H9 (cell line): Measurements from ENCODE around the gene SULF2. TPM values are rescaled to one million over a fixed set of nuclear protein-coding genes. Genes with fewer than 3 reads are reported as not detected.

ENCODE experiments used
- DNase-seq: peaks from one replicate; pipeline ENCODE4 v3.0.0-alpha.2; 2017
- H2AFZ ChIP-seq: one replicate; pipeline ENCODE4 v1.6.1; 2013; ENCODE audit warnings: mild to moderate bottlenecking, low read length, control low read depth, moderate library complexity
- H2AK5ac ChIP-seq: 2 replicates; pipeline ENCODE4 v1.6.1; 2013; ENCODE audit warnings: low read length, control low read depth, mixed read lengths; ENCODE audit not compliant: insufficient read length
- H2BK120ac ChIP-seq: one replicate; pipeline ENCODE4 v1.6.1; 2013; ENCODE audit warnings: low read depth, mild to moderate bottlenecking, low read length, control low read depth, inconsistent platforms; ENCODE audit not compliant: poor library complexity, severe bottlenecking
- H2BK12ac ChIP-seq: 2 replicates; pipeline ENCODE4 v1.6.1; 2013; ENCODE audit warnings: low read length, control low read depth, mixed read lengths, low read depth; ENCODE audit not compliant: insufficient read length
- H2BK15ac ChIP-seq: 2 replicates; pipeline ENCODE4 v1.6.1; 2013; ENCODE audit warnings: low read depth, low read length, control low read depth
- H2BK20ac ChIP-seq: one replicate; pipeline ENCODE4 v1.6.1; 2013; ENCODE audit warnings: low read depth, mild to moderate bottlenecking, low read length, control low read depth, inconsistent platforms; ENCODE audit not compliant: poor library complexity, severe bottlenecking
- H2BK5ac ChIP-seq: 2 replicates; pipeline ENCODE4 v1.6.1; 2013; ENCODE audit warnings: low read length, control low read depth, mixed read lengths; ENCODE audit not compliant: insufficient read length
- H3K14ac ChIP-seq: 2 replicates; pipeline ENCODE4 v1.6.1; 2013; ENCODE audit warnings: low read length, control low read depth; ENCODE audit not compliant: insufficient read depth
- H3K18ac ChIP-seq: 2 replicates; pipeline ENCODE4 v1.6.1; 2013; ENCODE audit warnings: low read depth, mild to moderate bottlenecking, mixed read lengths, low read length, control low read depth; ENCODE audit not compliant: insufficient read length
- H3K23ac ChIP-seq: 2 replicates; pipeline ENCODE4 v1.6.1; 2013; ENCODE audit warnings: low read length, control low read depth, mixed read lengths, low read depth; ENCODE audit not compliant: insufficient read length
- H3K23me2 ChIP-seq: 2 replicates; pipeline ENCODE4 v1.6.1; 2013; ENCODE audit warnings: low read depth, mild to moderate bottlenecking, mixed read lengths, low read length, control low read depth; ENCODE audit not compliant: insufficient read length, poor library complexity, severe bottlenecking
- H3K27ac ChIP-seq: 2 replicates; pipeline ENCODE4 v1.5.1; 2013; ENCODE audit warnings: low read length, control low read depth, mixed read lengths, low read depth; ENCODE audit not compliant: insufficient read length
- H3K27me3 ChIP-seq: 2 replicates; pipeline ENCODE4 v1.6.1; 2013; ENCODE audit warnings: low read length, control low read depth, inconsistent platforms; ENCODE audit not compliant: insufficient read depth
- H3K4ac ChIP-seq: 2 replicates; pipeline ENCODE4 v1.6.1; 2013; ENCODE audit warnings: low read depth, mild to moderate bottlenecking, control low read depth, inconsistent platforms, low read length, moderate library complexity
- H3K4me1 ChIP-seq: 2 replicates; pipeline ENCODE4 v1.6.1; 2013; ENCODE audit warnings: low read length, control low read depth, inconsistent platforms; ENCODE audit not compliant: insufficient read depth
- H3K4me2 ChIP-seq: 2 replicates; pipeline ENCODE4 v1.6.1; 2013; ENCODE audit warnings: low read length, control low read depth, mixed read lengths; ENCODE audit not compliant: insufficient read length, insufficient read depth
- H3K56ac ChIP-seq: 2 replicates; pipeline ENCODE4 v1.6.1; 2013; ENCODE audit warnings: low read depth, mild to moderate bottlenecking, mixed read lengths, low read length, control low read depth; ENCODE audit not compliant: insufficient read length
- H3K79me1 ChIP-seq: 2 replicates; pipeline ENCODE4 v1.6.1; 2013; ENCODE audit warnings: low read depth, mild to moderate bottlenecking, moderate library complexity, low read length, control low read depth, inconsistent platforms; ENCODE audit not compliant: insufficient read depth, poor library complexity, severe bottlenecking
- H3K79me2 ChIP-seq: 2 replicates; pipeline ENCODE4 v1.6.1; 2013; ENCODE audit warnings: low read length, control low read depth, inconsistent platforms; ENCODE audit not compliant: insufficient read depth
- H3K9ac ChIP-seq: 2 replicates; pipeline ENCODE4 v1.6.1; 2013; ENCODE audit warnings: low read length, control low read depth, mixed read lengths; ENCODE audit not compliant: insufficient read length; ENCODE audit errors: extremely low read depth
- H3K9me3 ChIP-seq: one replicate; pipeline ENCODE4 v1.6.1; 2013; ENCODE audit warnings: low read depth, low read length, inconsistent platforms; ENCODE audit not compliant: control insufficient read depth
- H3T11ph ChIP-seq: one replicate; pipeline ENCODE4 v1.6.1; 2013; ENCODE audit warnings: mild to moderate bottlenecking, low read length, control low read depth, inconsistent platforms
- H4K20me1 ChIP-seq: one replicate; pipeline ENCODE4 v1.6.1; 2013; ENCODE audit not compliant: control insufficient read depth, insufficient read length, insufficient read depth
- H4K5ac ChIP-seq: 2 replicates; pipeline ENCODE4 v1.6.1; 2013; ENCODE audit warnings: low read depth, mild to moderate bottlenecking, mixed read lengths, low read length, control low read depth; ENCODE audit not compliant: insufficient read length
- H4K8ac ChIP-seq: replicated peaks from 2 replicates; pipeline ENCODE4 v1.6.1; 2013; ENCODE audit warnings: low read length, control low read depth, mixed read lengths, low read depth; ENCODE audit not compliant: insufficient read length
- H4K91ac ChIP-seq: 2 replicates; pipeline ENCODE4 v1.6.1; 2013; ENCODE audit warnings: low read depth, mild to moderate bottlenecking, moderate library complexity, mixed read lengths, low read length, control low read depth; ENCODE audit not compliant: insufficient read length
- H3K27ac Mint-ChIP-seq, 3 experiments: 2 replicates in 2 of 3; 3 replicates in 1 of 3; pipeline ENCODE4 v1.8.0; 2020 to 2021; ENCODE audit warnings: mixed read lengths in 3 of 3, mild to moderate bottlenecking in 1 of 3, moderate library complexity in 1 of 3
- H3K27me3 Mint-ChIP-seq: 2 replicates; pipeline ENCODE4 v1.8.0; 2021; ENCODE audit warnings: low read depth, mild to moderate bottlenecking, moderate library complexity, mixed read lengths
- H3K36me3 Mint-ChIP-seq, 3 experiments: 2 replicates in 2 of 3; 3 replicates in 1 of 3; pipeline ENCODE4 v1.8.0; 2020 to 2021; ENCODE audit warnings: low read depth in 3 of 3, mixed read lengths in 3 of 3; ENCODE audit not compliant: insufficient read depth in 1 of 3
- H3K4me1 Mint-ChIP-seq, 2 experiments: 2 replicates each; pipeline ENCODE4 v1.8.0; 2020; ENCODE audit warnings: mixed read lengths in 2 of 2
- H3K4me3 Mint-ChIP-seq, 2 experiments: 2 replicates in 1 of 2; 3 replicates in 1 of 2; pipeline ENCODE4 v1.8.0; 2020 to 2021; ENCODE audit warnings: mild to moderate bottlenecking in 2 of 2, mixed read lengths in 2 of 2, moderate library complexity in 1 of 2
- H3K9me3 Mint-ChIP-seq, 2 experiments: 2 replicates in 1 of 2; 3 replicates in 1 of 2; pipeline ENCODE4 v1.8.0; 2020; ENCODE audit warnings: mild to moderate bottlenecking in 2 of 2, mixed read lengths in 2 of 2, moderate library complexity in 1 of 2
- WGBS: extraction: QIAGEN DNeasy Blood & Tissue Kit; methylation state at CpG from one replicate; pipeline ENCODE4 v1.1.7; 2013; ENCODE audit warnings: missing lambda C conversion rate, low lambda C conversion rate, mixed read lengths; ENCODE audit not compliant: insufficient read length; ENCODE audit errors: extremely low coverage; 5-methylcytosine and 5-hydroxymethylcytosine counted together
- total RNA-seq: library from RNA; stranded (reverse); gene quantifications from 2 replicates; pipeline ENCODE4 v1.2.1, GENCODE V29; 2021
- TF ChIP-seq, protein P1 (sequence below): fragments of 200-600 bp; sonication (generic); conservative IDR thresholded peaks from 3 replicates; pipeline ENCODE4 v1.8.0; 2021; ENCODE audit warnings: antibody characterized with exemption, mild to moderate bottlenecking

The SULF2 gene
- total RNA-seq, 1 experiment from 2014 or later: 31.2 TPM

DNA sequence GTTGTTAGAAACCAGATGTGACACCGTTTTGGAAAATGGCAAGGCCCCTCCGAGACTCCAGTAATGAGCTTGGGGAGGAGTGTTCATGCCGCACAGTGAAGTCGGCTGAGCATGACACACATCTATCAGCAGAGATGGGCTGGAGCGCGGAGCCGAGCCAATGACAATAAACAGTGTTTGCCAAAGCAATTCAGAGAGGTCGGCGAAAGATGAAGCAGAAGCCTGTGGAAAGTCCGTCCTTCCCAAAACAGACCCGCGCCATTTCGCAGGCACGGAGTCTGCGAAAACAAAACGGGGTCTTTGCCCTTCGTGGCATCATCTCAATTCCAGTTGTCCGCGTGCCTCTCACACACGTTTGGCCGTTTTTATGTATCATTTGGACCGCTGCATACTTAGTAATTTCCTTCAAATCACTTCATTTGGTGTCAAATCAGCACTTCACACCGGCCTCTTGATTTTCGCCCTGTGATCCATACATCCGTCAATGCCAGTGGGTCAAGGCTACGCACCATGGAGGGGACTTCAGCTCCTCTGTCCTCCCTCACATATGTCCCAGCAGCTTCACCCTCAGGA lies 71.3 kb downstream of the SULF2 start:
- no peak for DNase-seq
- Histone ChIP-seq H2BK20ac (no peak overlapping the region), H4K5ac (no peak overlapping the region), H3K27me3 (no peaks in the 10 kb centered on the region), H3K9me3 (no peaks in the 10 kb centered on the region), H3K27ac (no peak overlapping the region), H4K91ac (no peak overlapping the region), H2AFZ (no peak overlapping the region), H2BK15ac (no peak overlapping the region), H3T11ph (no peak overlapping the region), H3K9ac (no peak overlapping the region), H2BK120ac (no peak overlapping the region), H3K23ac (no peak overlapping the region), H3K4me1 (no peaks in the 10 kb centered on the region), H3K79me2 (no peaks in the 10 kb centered on the region), H3K56ac (no peak overlapping the region), H3K23me2 (no peaks in the 10 kb centered on the region), H2AK5ac (no peak overlapping the region), H4K20me1 (peaks cover 2% of the 10 kb centered on the region), H3K4me2 (no peak overlapping the region), H4K8ac (no peak overlapping the region), H2BK5ac (no peak overlapping the region), H3K14ac (no peak overlapping the region), H3K18ac (no peak overlapping the region), H2BK12ac (no peak overlapping the region), H3K79me1 (no peaks in the 10 kb centered on the region), H3K4ac (no peak overlapping the region)
- no peaks in the 10 kb centered on the region for H3K36me3 Mint-ChIP-seq
- WGBS: no CpG with 5 or more reads among the region's 26 CpGs
- H3K4me1 Mint-ChIP-seq: peaks cover 6 to 10% of the 10 kb centered on the region in 2 experiments
- H3K27ac Mint-ChIP-seq: no peak overlapping the region
- TF ChIP-seq, protein P1, sequence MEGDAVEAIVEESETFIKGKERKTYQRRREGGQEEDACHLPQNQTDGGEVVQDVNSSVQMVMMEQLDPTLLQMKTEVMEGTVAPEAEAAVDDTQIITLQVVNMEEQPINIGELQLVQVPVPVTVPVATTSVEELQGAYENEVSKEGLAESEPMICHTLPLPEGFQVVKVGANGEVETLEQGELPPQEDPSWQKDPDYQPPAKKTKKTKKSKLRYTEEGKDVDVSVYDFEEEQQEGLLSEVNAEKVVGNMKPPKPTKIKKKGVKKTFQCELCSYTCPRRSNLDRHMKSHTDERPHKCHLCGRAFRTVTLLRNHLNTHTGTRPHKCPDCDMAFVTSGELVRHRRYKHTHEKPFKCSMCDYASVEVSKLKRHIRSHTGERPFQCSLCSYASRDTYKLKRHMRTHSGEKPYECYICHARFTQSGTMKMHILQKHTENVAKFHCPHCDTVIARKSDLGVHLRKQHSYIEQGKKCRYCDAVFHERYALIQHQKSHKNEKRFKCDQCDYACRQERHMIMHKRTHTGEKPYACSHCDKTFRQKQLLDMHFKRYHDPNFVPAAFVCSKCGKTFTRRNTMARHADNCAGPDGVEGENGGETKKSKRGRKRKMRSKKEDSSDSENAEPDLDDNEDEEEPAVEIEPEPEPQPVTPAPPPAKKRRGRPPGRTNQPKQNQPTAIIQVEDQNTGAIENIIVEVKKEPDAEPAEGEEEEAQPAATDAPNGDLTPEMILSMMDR: no peak
- H3K27me3 Mint-ChIP-seq: peaks cover 2% of the 10 kb centered on the region; the same call in 1 of the 2 replicates
- H3K9me3 Mint-ChIP-seq: no peaks in the 10 kb centered on the region
- H3K4me3 Mint-ChIP-seq: no peak overlapping the region
